IMR-90 (cell line): Measurements from ENCODE around the gene AGPAT1. TPM values are rescaled to one million over a fixed set of nuclear protein-coding genes. Genes with fewer than 3 reads are reported as not detected.

Source experiments
- ATAC-seq: fragments of 200-7000 bp; cut with Tn5 transposase; 2 replicates; pipeline ENCODE4 v1.9.1; 2020; ENCODE audit warnings: low read depth, mild to moderate bottlenecking, moderate library complexity
- BruUV-seq: library from RNA; stranded (reverse); fragments of 400-500 nt; replicated peaks from 2 replicates; lab custom pipeline; 2021; lab: Mats Ljungman, UMichigan
- CTCF ChIA-PET: fragments of 300-600 bp; formaldehyde crosslinking; extraction: SDS; loops from one replicate; lab custom pipeline; 2021; ENCODE audit warnings: antibody characterized with exemption; lab: Yijun Ruan, JAX
- POLR2A ChIA-PET: fragments of 300-600 bp; sonication (Branson Sonifier 250); formaldehyde crosslinking; loops from one replicate; lab custom pipeline; 2022; ENCODE audit warnings: antibody characterized with exemption; ENCODE audit not compliant: unreplicated experiment; lab: Charles Lee
- DNase-seq: peaks from one replicate; pipeline ENCODE4 v3.0.0; 2013
- H2AFZ ChIP-seq: replicated peaks from 2 replicates; pipeline ENCODE3; 2013; ENCODE audit warnings: low read length, mild to moderate bottlenecking; ENCODE audit not compliant: poor library complexity
- H2AK5ac ChIP-seq: 2 replicates; pipeline ENCODE4 v1.6.1; 2013; ENCODE audit warnings: low read depth, low read length, inconsistent platforms
- H2AK9ac ChIP-seq: replicated peaks from 2 replicates; pipeline ENCODE3; 2013; ENCODE audit warnings: mild to moderate bottlenecking, low read depth, low read length, moderate library complexity; ENCODE audit not compliant: poor library complexity
- H2BK120ac ChIP-seq: 2 replicates; pipeline ENCODE4 v1.6.1; 2013; ENCODE audit warnings: low read depth, low read length, inconsistent platforms
- H2BK15ac ChIP-seq: 3 replicates; pipeline ENCODE4 v1.6.1; 2013; ENCODE audit warnings: low read depth, low read length, inconsistent platforms
- H2BK20ac ChIP-seq: 2 replicates; pipeline ENCODE4 v1.6.1; 2013; ENCODE audit warnings: low read depth, mild to moderate bottlenecking, inconsistent platforms, low read length, moderate library complexity
- H2BK5ac ChIP-seq: 2 replicates; pipeline ENCODE4 v1.6.1; 2013; ENCODE audit warnings: mild to moderate bottlenecking, low read depth, low read length, inconsistent platforms; ENCODE audit not compliant: poor library complexity, severe bottlenecking
- H3K14ac ChIP-seq: replicated peaks from 2 replicates; pipeline ENCODE4 v1.6.1; 2013; ENCODE audit warnings: low read depth, low read length, inconsistent platforms
- H3K18ac ChIP-seq: 2 replicates; pipeline ENCODE4 v1.6.1; 2013; ENCODE audit warnings: low read depth, low read length, control low read depth
- H3K23ac ChIP-seq: 2 replicates; pipeline ENCODE4 v1.6.1; 2013; ENCODE audit warnings: low read depth, low read length, inconsistent platforms
- H3K27ac ChIP-seq: 2 replicates; pipeline ENCODE4 v1.5.1; 2013; ENCODE audit warnings: mild to moderate bottlenecking, control low read depth, low read length; ENCODE audit not compliant: insufficient read depth
- H3K27me3 ChIP-seq: 2 replicates; pipeline ENCODE4 v1.6.1; 2013; ENCODE audit warnings: low read length; ENCODE audit not compliant: control insufficient read depth, insufficient read depth
- H3K36me3 ChIP-seq: 2 replicates; pipeline ENCODE4 v1.6.1; 2013; ENCODE audit warnings: low read length, mixed read lengths; ENCODE audit not compliant: control insufficient read depth, insufficient read depth
- H3K4ac ChIP-seq: 2 replicates; pipeline ENCODE4 v1.6.1; 2013; ENCODE audit warnings: low read depth, low read length, inconsistent platforms
- H3K4me1 ChIP-seq: 2 replicates; pipeline ENCODE4 v1.6.1; 2013; ENCODE audit warnings: low read length, mixed read lengths; ENCODE audit not compliant: control insufficient read depth, insufficient read depth
- H3K4me2 ChIP-seq: 2 replicates; pipeline ENCODE4 v1.6.1; 2013; ENCODE audit warnings: low read depth, mild to moderate bottlenecking, control low read depth, low read length, moderate library complexity
- H3K4me3 ChIP-seq: 2 replicates; pipeline ENCODE4 v1.5.1; 2013; ENCODE audit warnings: low read depth, mild to moderate bottlenecking, control low read depth, low read length, moderate library complexity; ENCODE audit not compliant: insufficient read depth
- H3K56ac ChIP-seq: 2 replicates; pipeline ENCODE4 v1.6.1; 2013; ENCODE audit warnings: low read length, inconsistent platforms; ENCODE audit not compliant: insufficient read depth; ENCODE audit errors: extremely low read depth
- H3K79me1 ChIP-seq, 2 experiments: 2 replicates each; pipeline ENCODE4 v1.6.1; 2013; ENCODE audit warnings: low read length in 2 of 2, inconsistent platforms in 1 of 2, low read depth in 1 of 2
- H3K9ac ChIP-seq: 2 replicates; pipeline ENCODE4 v1.6.1; 2013; ENCODE audit warnings: low read depth, low read length, control low read depth
- H3K9me1 ChIP-seq: 2 replicates; pipeline ENCODE4 v1.6.1; 2013; ENCODE audit warnings: low read length, inconsistent platforms; ENCODE audit not compliant: insufficient read depth
- H3K9me3 ChIP-seq: 2 replicates; pipeline ENCODE4 v1.6.1; 2013; ENCODE audit warnings: low read length; ENCODE audit not compliant: control insufficient read depth, insufficient read depth
- H4K20me1 ChIP-seq: 2 replicates; pipeline ENCODE4 v1.6.1; 2013; ENCODE audit warnings: low read length, inconsistent platforms; ENCODE audit not compliant: insufficient read depth
- H4K5ac ChIP-seq: 2 replicates; pipeline ENCODE4 v1.6.1; 2013; ENCODE audit warnings: mild to moderate bottlenecking, low read depth, low read length, control low read depth
- H4K8ac ChIP-seq, 2 experiments: 2 replicates each; pipeline ENCODE4 v1.6.1; 2013; ENCODE audit warnings: low read depth in 2 of 2, low read length in 2 of 2, control low read depth in 1 of 2, inconsistent platforms in 1 of 2
- H4K91ac ChIP-seq: 2 replicates; pipeline ENCODE4 v1.6.1; 2013; ENCODE audit warnings: low read depth, low read length, inconsistent platforms; ENCODE audit not compliant: insufficient read depth
- BHLHE40 ChIP-seq: fragments of 150-350 bp; IDR thresholded peaks from 2 replicates; pipeline ENCODE4 v1.6.1; 2016; ENCODE audit warnings: mild to moderate bottlenecking, low read depth, low read length
- CEBPB ChIP-seq: IDR thresholded peaks from 2 replicates; pipeline ENCODE4 v1.6.1; 2012; ENCODE audit warnings: low read depth, low read length, improper control_type of control experiment
- CHD1 ChIP-seq: IDR thresholded peaks from 2 replicates; pipeline ENCODE4 v1.6.1; 2012; ENCODE audit warnings: low read depth, low read length, improper control_type of control experiment
- CTCF ChIP-seq: conservative IDR thresholded peaks from 2 replicates; pipeline ENCODE4 v1.5.1; 2012; ENCODE audit warnings: mild to moderate bottlenecking, low read depth, low read length, improper control_type of control experiment
- FOS ChIP-seq: fragments of 150-350 bp; IDR thresholded peaks from 2 replicates; pipeline ENCODE4 v1.6.1; 2016; ENCODE audit warnings: low read depth, low read length
- MAFK ChIP-seq: IDR thresholded peaks from 2 replicates; pipeline ENCODE4 v1.6.1; 2012; ENCODE audit warnings: low read depth, low read length, improper control_type of control experiment
- MAZ ChIP-seq: IDR thresholded peaks from 2 replicates; pipeline ENCODE4 v1.6.1; 2012; ENCODE audit warnings: low read depth, mild to moderate bottlenecking, low read length, improper control_type of control experiment, moderate library complexity, borderline replicate concordance
- NFE2L2 ChIP-seq: fragments of 150-350 bp; IDR thresholded peaks from 2 replicates; pipeline ENCODE4 v1.6.1; 2016; ENCODE audit warnings: low read depth, mild to moderate bottlenecking, low read length
- POLR2A ChIP-seq: IDR thresholded peaks from 2 replicates; pipeline ENCODE4 v1.6.1; 2012; ENCODE audit warnings: mild to moderate bottlenecking, low read depth, low read length
- RAD21 ChIP-seq: IDR thresholded peaks from 2 replicates; pipeline ENCODE4 v1.6.1; 2012; ENCODE audit warnings: low read length, improper control_type of control experiment
- RCOR1 ChIP-seq: IDR thresholded peaks from 2 replicates; pipeline ENCODE4 v1.6.1; 2012; ENCODE audit warnings: mild to moderate bottlenecking, low read length, improper control_type of control experiment; ENCODE audit not compliant: insufficient replicate concordance
- SMC3 ChIP-seq: fragments of 150-350 bp; IDR thresholded peaks from 2 replicates; pipeline ENCODE4 v1.6.1; 2016; ENCODE audit warnings: low read depth, mild to moderate bottlenecking, antibody characterized with exemption, low read length, moderate library complexity
- WGBS, 2 experiments: methylation state at CpG; one replicate each; pipeline versions ENCODE4 v1.1.5 to v1.1.7; 2013; ENCODE audit warnings: missing lambda C conversion rate in 2 of 2; ENCODE audit not compliant: insufficient read length in 1 of 2; ENCODE audit errors: extremely low coverage in 2 of 2; 5-methylcytosine and 5-hydroxymethylcytosine counted together
- dilution Hi-C: fragments of 300-500 bp; cut with HindIII; formaldehyde crosslinking; loops from one replicate; pipeline ENCODE4 v1.14.3; 2018; ENCODE audit warnings: low sequenced_read_pairs; ENCODE audit not compliant: unreplicated experiment
- in situ Hi-C: fragments of 300-500 bp; cut with MboI; formaldehyde crosslinking; loops from 3 replicates; pipeline ENCODE4 v1.14.3; 2019; ENCODE audit warnings: low sequenced_read_pairs, inconsistent platforms, mixed read lengths
- intact Hi-C: fragments of 100-400 bp; cut with micrococcal nuclease; formaldehyde crosslinking; loops from 2 replicates; pipeline ENCODE4 v1.10.0; 2022
- polyA plus RNA-seq, 3 experiments: library from polyadenylated mRNA; depleted of rRNA; stranded (reverse); fragments of >200 nt; gene quantifications; 2 replicates each; pipeline ENCODE4 v1.2.3, GENCODE V29; 2012; ENCODE audit warnings: low replicate concordance in 1 of 3
- total RNA-seq: library from RNA; depleted of rRNA; stranded (reverse); fragments of >200 nt; gene quantifications from 2 replicates; pipeline ENCODE4 v1.2.3, GENCODE V29; 2012
- TF ChIP-seq, protein P1 (sequence below): fragments of 150-350 bp; IDR thresholded peaks from 2 replicates; pipeline ENCODE4 v1.6.1; 2017; ENCODE audit warnings: mild to moderate bottlenecking, antibody characterized with exemption, low read length, low read depth
- TF ChIP-seq, protein P2 (sequence below): fragments of 150-350 bp; IDR thresholded peaks from 2 replicates; pipeline ENCODE4 v1.6.1; 2016; ENCODE audit warnings: low read depth, mild to moderate bottlenecking, low read length, moderate library complexity, borderline replicate concordance

Gene AGPAT1
- total and polyA plus RNA-seq, 2 of the 4 experiments (the other 2 are of a cell fraction) = 27.2 to 116 TPM

DNA sequence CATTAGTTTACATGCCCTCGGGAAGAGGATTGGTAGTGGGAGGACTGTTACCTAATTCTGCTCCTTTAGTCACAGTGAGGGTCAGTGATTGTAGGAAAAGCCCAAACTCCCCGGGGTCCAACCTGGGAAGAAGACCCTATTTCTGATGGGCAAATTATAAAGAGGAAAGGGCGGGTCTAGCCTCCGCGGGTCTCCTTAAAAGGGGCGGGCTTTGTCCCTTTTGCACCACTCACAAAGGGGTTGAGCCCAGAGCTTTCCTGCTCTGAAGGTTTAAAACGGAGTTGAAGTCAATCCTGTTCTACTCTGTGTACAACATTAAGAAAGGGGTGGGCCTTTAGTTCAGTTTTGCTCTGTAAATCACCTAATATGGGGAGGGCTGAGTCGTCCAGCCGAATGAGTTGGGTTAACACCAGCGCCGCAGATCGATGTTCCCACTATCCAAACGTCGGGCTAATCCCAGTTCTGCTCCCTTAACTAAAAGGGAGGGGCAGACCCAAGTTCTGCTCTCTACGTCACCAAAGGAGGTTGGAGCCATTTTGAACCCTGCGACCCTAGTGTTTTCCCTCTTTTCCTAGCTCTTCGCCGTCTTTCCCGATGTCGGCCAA is 1.4 kb upstream of the AGPAT1 start:
- peaks cover 35 to 59% of the 10 kb centered on the region in 2 experiments for H3K79me1 ChIP-seq
- in situ Hi-C loops = loop anchor here (10.0 to 25.0 kb wide), 2 partner anchors 202 to 785 kb away; partner anchors contain the start of genes BRD2, DXO and HLA-DMA
- peak overlapping the region; percentile 55 to 89 for H4K8ac ChIP-seq
- peak overlapping the region; percentile 92 for H3K4ac ChIP-seq
- peak overlapping the region; percentile 82 for H3K14ac ChIP-seq
- POLR2A ChIA-PET = interaction anchor here (0.6 to 1.4 kb wide), 5 partner anchors 9 to 18 kb away, joined by 3 to 6 read pairs (median 4); no protein-coding TSS in a partner anchor
- H3K4me1 ChIP-seq = peaks cover 5% of the 10 kb centered on the region
- H3K18ac ChIP-seq = peak overlapping the region; percentile 70
- H3K56ac ChIP-seq = peak overlapping the region; percentile 91
- H2BK5ac ChIP-seq = peak overlapping the region; percentile 90
- intact Hi-C loops = loop anchor here (2.0 to 5.0 kb wide), 2 partner anchors 24 to 60 kb away; no protein-coding TSS in a partner anchor
- H3K36me3 ChIP-seq = peaks cover 5% of the 10 kb centered on the region; the same call in 1 of the 2 replicates
- no TSS peak for BruUV-seq
- H3K9me3 ChIP-seq = no peaks in the 10 kb centered on the region
- H3K27me3 ChIP-seq = no peaks in the 10 kb centered on the region
- ATAC-seq (peak; percentile 25), DNase-seq (no peak)
- peaks cover 30% of the 10 kb centered on the region for H3K9me1 ChIP-seq
- H2BK20ac ChIP-seq = no peak overlapping the region; the same call in 1 of the 2 replicates
- H2AFZ ChIP-seq = peak overlapping the region; percentile 84
- peak overlapping the region; percentile 35; the same call in 2 of the 3 replicates for H2BK15ac ChIP-seq
- peak overlapping the region; percentile 65 for H2BK120ac ChIP-seq
- peak overlapping the region; percentile 82 for H4K91ac ChIP-seq
- 0% methylated on average over 5 of the region's 20 CpGs; no CpG with 5 or more reads in 1 of the 2 experiments for WGBS, 2 experiments
- CTCF ChIA-PET = interaction anchor here (0.6 to 0.7 kb wide), 2 partner anchors 62 to 608 kb away, joined by 3 read pairs; no protein-coding TSS in a partner anchor
- peak overlapping the region; percentile 88 for H3K23ac ChIP-seq
- H4K20me1 ChIP-seq = peaks cover 3% of the 10 kb centered on the region; the same call in 1 of the 2 replicates
- H3K4me3 ChIP-seq = peak overlapping the region; percentile 45
- peak overlapping the region; percentile 94 for H2AK5ac ChIP-seq
- peak overlapping the region; percentile 74 for H3K27ac ChIP-seq
- dilution Hi-C loops = no loop called here
- H4K5ac ChIP-seq = peak overlapping the region; percentile 77
- peak overlapping the region; percentile 70 for H3K9ac ChIP-seq
- peak overlapping the region; percentile 80 for H3K4me2 ChIP-seq
- H2AK9ac ChIP-seq = peak overlapping the region; percentile 87
- TF ChIP-seq CTCF (no peak), CEBPB (no peak), POLR2A (peak; percentile 53), MAFK (no peak), BHLHE40 (no peak), FOS (no peak), CHD1 (no peak), RAD21 (no peak), RCOR1 (no peak), NFE2L2 (no peak), MAZ (peak; percentile 27; the same call in 1 of the 2 replicates), SMC3 (no peak)
- TF ChIP-seq, protein P1, sequence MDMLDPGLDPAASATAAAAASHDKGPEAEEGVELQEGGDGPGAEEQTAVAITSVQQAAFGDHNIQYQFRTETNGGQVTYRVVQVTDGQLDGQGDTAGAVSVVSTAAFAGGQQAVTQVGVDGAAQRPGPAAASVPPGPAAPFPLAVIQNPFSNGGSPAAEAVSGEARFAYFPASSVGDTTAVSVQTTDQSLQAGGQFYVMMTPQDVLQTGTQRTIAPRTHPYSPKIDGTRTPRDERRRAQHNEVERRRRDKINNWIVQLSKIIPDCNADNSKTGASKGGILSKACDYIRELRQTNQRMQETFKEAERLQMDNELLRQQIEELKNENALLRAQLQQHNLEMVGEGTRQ = no peak; the same call in 1 of the 2 replicates
- TF ChIP-seq, protein P2, sequence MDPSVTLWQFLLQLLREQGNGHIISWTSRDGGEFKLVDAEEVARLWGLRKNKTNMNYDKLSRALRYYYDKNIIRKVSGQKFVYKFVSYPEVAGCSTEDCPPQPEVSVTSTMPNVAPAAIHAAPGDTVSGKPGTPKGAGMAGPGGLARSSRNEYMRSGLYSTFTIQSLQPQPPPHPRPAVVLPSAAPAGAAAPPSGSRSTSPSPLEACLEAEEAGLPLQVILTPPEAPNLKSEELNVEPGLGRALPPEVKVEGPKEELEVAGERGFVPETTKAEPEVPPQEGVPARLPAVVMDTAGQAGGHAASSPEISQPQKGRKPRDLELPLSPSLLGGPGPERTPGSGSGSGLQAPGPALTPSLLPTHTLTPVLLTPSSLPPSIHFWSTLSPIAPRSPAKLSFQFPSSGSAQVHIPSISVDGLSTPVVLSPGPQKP = no peak
